ENCODE data around the gene KIF4A. TPM values are rescaled to one million over a fixed set of nuclear protein-coding genes. Genes with fewer than 3 reads are reported as not detected.

KIF4A gene
- total and polyA plus RNA-seq, 9 of the 15 experiments (the other 6 are each of a cell fraction or from before 2014, with no cell fraction given) = 13.0 to 42.7 (median 35.9) TPM

DNA sequence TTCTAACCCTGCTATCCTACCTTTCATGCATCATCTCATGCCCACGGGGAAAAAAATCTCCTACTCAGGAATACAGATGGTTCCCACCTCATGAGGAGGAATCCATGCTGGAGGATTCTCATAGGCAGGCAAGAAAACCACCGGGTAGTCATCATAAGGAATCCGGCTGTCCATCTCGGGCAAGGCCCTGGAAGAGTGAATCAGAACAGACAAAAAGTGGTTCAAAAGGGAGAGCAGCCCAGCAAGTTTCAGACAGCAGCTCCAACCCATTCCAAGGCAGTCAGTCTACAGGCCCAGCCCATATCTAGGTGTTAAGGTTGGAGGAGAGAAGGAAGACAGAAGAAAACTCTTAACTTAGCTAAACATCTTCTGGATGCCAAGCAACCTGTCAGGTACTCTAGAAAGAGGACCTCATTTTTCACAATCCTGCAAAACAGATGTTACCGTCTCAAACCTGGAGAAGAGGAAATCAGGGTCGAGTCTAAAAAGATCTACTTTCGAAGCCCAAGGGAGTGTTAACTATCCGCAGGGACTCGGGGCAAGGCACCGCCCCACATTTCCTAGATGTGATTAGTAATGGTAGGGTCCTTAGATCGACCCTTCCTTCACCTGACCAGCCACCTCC lies 624 bp upstream of the KIF4A start (continued):
- TF ChIP-seq, protein P1, sequence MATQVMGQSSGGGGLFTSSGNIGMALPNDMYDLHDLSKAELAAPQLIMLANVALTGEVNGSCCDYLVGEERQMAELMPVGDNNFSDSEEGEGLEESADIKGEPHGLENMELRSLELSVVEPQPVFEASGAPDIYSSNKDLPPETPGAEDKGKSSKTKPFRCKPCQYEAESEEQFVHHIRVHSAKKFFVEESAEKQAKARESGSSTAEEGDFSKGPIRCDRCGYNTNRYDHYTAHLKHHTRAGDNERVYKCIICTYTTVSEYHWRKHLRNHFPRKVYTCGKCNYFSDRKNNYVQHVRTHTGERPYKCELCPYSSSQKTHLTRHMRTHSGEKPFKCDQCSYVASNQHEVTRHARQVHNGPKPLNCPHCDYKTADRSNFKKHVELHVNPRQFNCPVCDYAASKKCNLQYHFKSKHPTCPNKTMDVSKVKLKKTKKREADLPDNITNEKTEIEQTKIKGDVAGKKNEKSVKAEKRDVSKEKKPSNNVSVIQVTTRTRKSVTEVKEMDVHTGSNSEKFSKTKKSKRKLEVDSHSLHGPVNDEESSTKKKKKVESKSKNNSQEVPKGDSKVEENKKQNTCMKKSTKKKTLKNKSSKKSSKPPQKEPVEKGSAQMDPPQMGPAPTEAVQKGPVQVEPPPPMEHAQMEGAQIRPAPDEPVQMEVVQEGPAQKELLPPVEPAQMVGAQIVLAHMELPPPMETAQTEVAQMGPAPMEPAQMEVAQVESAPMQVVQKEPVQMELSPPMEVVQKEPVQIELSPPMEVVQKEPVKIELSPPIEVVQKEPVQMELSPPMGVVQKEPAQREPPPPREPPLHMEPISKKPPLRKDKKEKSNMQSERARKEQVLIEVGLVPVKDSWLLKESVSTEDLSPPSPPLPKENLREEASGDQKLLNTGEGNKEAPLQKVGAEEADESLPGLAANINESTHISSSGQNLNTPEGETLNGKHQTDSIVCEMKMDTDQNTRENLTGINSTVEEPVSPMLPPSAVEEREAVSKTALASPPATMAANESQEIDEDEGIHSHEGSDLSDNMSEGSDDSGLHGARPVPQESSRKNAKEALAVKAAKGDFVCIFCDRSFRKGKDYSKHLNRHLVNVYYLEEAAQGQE (IDR thresholded peaks at IDR 0.05; ENCODE audit: borderline replicate concordance) = no peak
- TF ChIP-seq, protein P1 (CRISPR knock-in tag; IDR thresholded peaks at IDR 0.05; ENCODE audit: low read depth) = no peak
- no peak for TF ChIP-seq NUFIP1 (IDR thresholded peaks at IDR 0.05; ENCODE audit: partially characterized antibody)
- TF ChIP-seq, protein P2, sequence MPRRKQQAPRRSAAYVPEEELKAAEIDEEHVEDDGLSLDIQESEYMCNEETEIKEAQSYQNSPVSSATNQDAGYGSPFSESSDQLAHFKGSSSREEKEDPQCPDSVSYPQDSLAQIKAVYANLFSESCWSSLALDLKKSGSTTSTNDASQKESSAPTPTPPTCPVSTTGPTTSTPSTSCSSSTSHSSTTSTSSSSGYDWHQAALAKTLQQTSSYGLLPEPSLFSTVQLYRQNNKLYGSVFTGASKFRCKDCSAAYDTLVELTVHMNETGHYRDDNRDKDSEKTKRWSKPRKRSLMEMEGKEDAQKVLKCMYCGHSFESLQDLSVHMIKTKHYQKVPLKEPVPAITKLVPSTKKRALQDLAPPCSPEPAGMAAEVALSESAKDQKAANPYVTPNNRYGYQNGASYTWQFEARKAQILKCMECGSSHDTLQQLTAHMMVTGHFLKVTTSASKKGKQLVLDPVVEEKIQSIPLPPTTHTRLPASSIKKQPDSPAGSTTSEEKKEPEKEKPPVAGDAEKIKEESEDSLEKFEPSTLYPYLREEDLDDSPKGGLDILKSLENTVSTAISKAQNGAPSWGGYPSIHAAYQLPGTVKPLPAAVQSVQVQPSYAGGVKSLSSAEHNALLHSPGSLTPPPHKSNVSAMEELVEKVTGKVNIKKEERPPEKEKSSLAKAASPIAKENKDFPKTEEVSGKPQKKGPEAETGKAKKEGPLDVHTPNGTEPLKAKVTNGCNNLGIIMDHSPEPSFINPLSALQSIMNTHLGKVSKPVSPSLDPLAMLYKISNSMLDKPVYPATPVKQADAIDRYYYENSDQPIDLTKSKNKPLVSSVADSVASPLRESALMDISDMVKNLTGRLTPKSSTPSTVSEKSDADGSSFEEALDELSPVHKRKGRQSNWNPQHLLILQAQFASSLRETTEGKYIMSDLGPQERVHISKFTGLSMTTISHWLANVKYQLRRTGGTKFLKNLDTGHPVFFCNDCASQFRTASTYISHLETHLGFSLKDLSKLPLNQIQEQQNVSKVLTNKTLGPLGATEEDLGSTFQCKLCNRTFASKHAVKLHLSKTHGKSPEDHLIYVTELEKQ (CRISPR knock-in tag; IDR thresholded peaks at IDR 0.05) = no peak

All from K562 (cell line).